ENCODE results near the gene LAG3.
A peak's percentile ranks its signal among the peaks of the same experiment; 100 is the strongest.

Gene LAG3

GRCh38 chr12:6824085-6824775 lies 51.9 kb downstream of the LAG3 start:
- no peak for DNase-seq (ENCODE audit: low spot score)

- no peak for DNase-seq (ENCODE audit: low spot score)
Observed at GRCh38 chr12:6824901-6825381, 52.6 kb downstream of the LAG3 start.

GRCh38 chr12:6825398-6826124 lies 53.2 kb downstream of the LAG3 start:
- peak; percentile 88 for DNase-seq (ENCODE audit: low spot score)

GRCh38 chr12:6826125-6826733 lies 53.9 kb downstream of the LAG3 start:
- DNase-seq (ENCODE audit: low spot score), result no peak

GRCh38 chr12:6826734-6827436 lies 54.6 kb downstream of the LAG3 start:
- no peak for DNase-seq (ENCODE audit: low spot score)

GRCh38 chr12:6827437-6827911 lies 55.2 kb downstream of the LAG3 start:
- peak; percentile 89 for DNase-seq (ENCODE audit: low spot score)

Data from SW480 (cell line).